Esophagus (tissue), 2 donors: Measurements from ENCODE around the gene ARL16. TPM values are rescaled to one million over a fixed set of nuclear protein-coding genes. Genes with fewer than 3 reads are reported as not detected.

Experiments
- H3K27ac ChIP-seq, 2 donors: one replicate each; pipeline ENCODE4 v1.5.1; 2013; ENCODE audit warnings: low read depth in 2 of 2, mild to moderate bottlenecking in 2 of 2, inconsistent platforms in 1 of 2, low read length in 1 of 2, moderate library complexity in 1 of 2
- H3K27me3 ChIP-seq, 2 donors: one replicate each; pipeline ENCODE4 v1.6.1; 2013; ENCODE audit warnings: low read length in 2 of 2, control low read depth in 1 of 2, mild to moderate bottlenecking in 1 of 2; ENCODE audit not compliant: insufficient read depth in 2 of 2, control insufficient read depth in 1 of 2
- H3K36me3 ChIP-seq, 2 donors: one replicate each; pipeline ENCODE4 v1.6.1; 2013; ENCODE audit warnings: low read length in 1 of 2; ENCODE audit not compliant: control insufficient read depth in 2 of 2, insufficient read depth in 2 of 2
- H3K4me1 ChIP-seq, 2 donors: one replicate each; pipeline ENCODE4 v1.6.1; 2013; ENCODE audit warnings: low read length in 1 of 2; ENCODE audit not compliant: control insufficient read depth in 2 of 2, insufficient read depth in 2 of 2
- H3K4me3 ChIP-seq, 2 donors: one replicate each; pipeline ENCODE4 v1.5.1; 2013; ENCODE audit warnings: low read length in 2 of 2, mild to moderate bottlenecking in 2 of 2, low read depth in 1 of 2, moderate library complexity in 1 of 2
- H3K9me3 ChIP-seq, 2 donors: one replicate each; pipeline ENCODE4 v1.6.1; 2013; ENCODE audit warnings: mild to moderate bottlenecking in 2 of 2, low read depth in 1 of 2, low read length in 1 of 2, moderate library complexity in 1 of 2; ENCODE audit not compliant: control insufficient read depth in 2 of 2, insufficient read depth in 1 of 2
- WGBS, 2 donors: extraction: QIAGEN DNeasy Blood & Tissue Kit; methylation state at CpG; one replicate each; pipeline ENCODE4 v1.1.7; 2013; 5-methylcytosine and 5-hydroxymethylcytosine counted together
- polyA plus RNA-seq, 2 donors: library from polyadenylated mRNA; stranded (reverse); fragments of 200-250 nt; gene quantifications; one replicate each; pipeline ENCODE4 v1.2.3, GENCODE V29; 2013
- donor health status: healthy with polysubstance abuse.
- donor health status: Bipolar disorder and iron deficiency.

Gene ARL16
- polyA plus RNA-seq, 2 donors = 36.2 to 53.9 TPM

GRCh38 chr17:81640011-81640410 is 43.6 kb downstream of the ARL16 start:
- no peak overlapping the region for H3K27ac ChIP-seq
- peaks cover 0 to 5% of the 10 kb centered on the region in 2 donors for H3K4me1 ChIP-seq
- H3K4me3 ChIP-seq = no peak overlapping the region
- H3K9me3 ChIP-seq = no peaks in the 10 kb centered on the region
- no peaks in the 10 kb centered on the region for H3K27me3 ChIP-seq
- no peaks in the 10 kb centered on the region for H3K36me3 ChIP-seq
- WGBS, 2 donors = 92 to 93% methylated on average over 9 of the region's 9 CpGs

- Histone ChIP-seq H3K36me3 (no peaks in the 10 kb centered on the region), H3K4me1 (peaks cover 0 to 7% of the 10 kb centered on the region in 2 donors), H3K27me3 (no peaks in the 10 kb centered on the region), H3K9me3 (no peaks in the 10 kb centered on the region), H3K4me3 (no peak overlapping the region), H3K27ac (no peak overlapping the region)
- WGBS, 2 donors = 76 to 81% methylated on average over 4 of the region's 4 CpGs
These were observed 44.9 kb downstream of the ARL16 start for GRCh38 chr17:81638683-81639082.

- no peaks in the 10 kb centered on the region for H3K27me3 ChIP-seq
- H3K9me3 ChIP-seq = no peaks in the 10 kb centered on the region
- peak within 1 kb of the TSS; percentile 96 to 97 for H3K27ac ChIP-seq
- H3K36me3 ChIP-seq = no peaks in the 10 kb centered on the region
- peak within 1 kb of the TSS; percentile 76 to 96 for H3K4me3 ChIP-seq
- peaks cover 0 to 3% of the 10 kb centered on the region in 2 donors for H3K4me1 ChIP-seq
- WGBS, 2 donors = 0 to 1% methylated on average over 66 to 77 of the region's 77 CpGs
These were observed 46.9 kb downstream of the ARL16 start, which contains the start of the genes NPLOC4 and TSPAN10 for GRCh38 chr17:81636505-81637288. Gene NPLOC4 (minus strand): TSS chr17:81637112. CDS start chr17:81636930, 182 bp downstream. Gene TSPAN10 (plus strand): TSS chr17:81637196. CDS start chr17:81642413, 5,217 bp downstream.

- WGBS, 2 donors = 26 to 37% methylated on average over 18 of the region's 18 CpGs
- Histone ChIP-seq H3K9me3 (no peaks in the 10 kb centered on the region), H3K4me1 (peaks cover 0 to 3% of the 10 kb centered on the region in 2 donors), H3K36me3 (no peaks in the 10 kb centered on the region), H3K4me3 (peak overlapping the region; percentile 76 to 96), H3K27me3 (no peaks in the 10 kb centered on the region), H3K27ac (peak overlapping the region; percentile 96 to 97)
These were observed 47.6 kb downstream of the ARL16 start for GRCh38 chr17:81635973-81636504.

GRCh38 chr17:81635431-81635830 is 48.2 kb downstream of the ARL16 start:
- Histone ChIP-seq H3K4me1 (peaks cover 0 to 3% of the 10 kb centered on the region in 2 donors), H3K36me3 (no peaks in the 10 kb centered on the region), H3K27ac (peak overlapping the region; percentile 66 to 97), H3K27me3 (no peaks in the 10 kb centered on the region), H3K4me3 (peak overlapping the region in 1 of 2 donors; percentile 96), H3K9me3 (no peaks in the 10 kb centered on the region)
- 50 to 63% methylated on average over 5 of the region's 5 CpGs for WGBS, 2 donors

- 74 to 83% methylated on average over 7 of the region's 7 CpGs for WGBS, 2 donors
- peaks cover 4 to 7% of the 10 kb centered on the region in 2 donors for H3K36me3 ChIP-seq
- no peaks in the 10 kb centered on the region for H3K9me3 ChIP-seq
- H3K4me1 ChIP-seq = peaks cover 0 to 3% of the 10 kb centered on the region in 2 donors
- no peak overlapping the region for H3K4me3 ChIP-seq
- peak overlapping the region in 1 of 2 donors; percentile 7 for H3K27ac ChIP-seq
- no peaks in the 10 kb centered on the region for H3K27me3 ChIP-seq
These were observed 52.1 kb downstream of the ARL16 start for GRCh38 chr17:81631482-81631881.

Other genes starting within 250 kb of the ARL16 start
- gene ACTG1, start 171.0 kb downstream of the ARL16 start, polyA plus RNA-seq = 1,000 to 10,000 TPM; 1,763 to 5,708 TPM
- 1 to 10 TPM in 1 of 2 donors, under 1 TPM in 1; 0.54 to 2.0 TPM for gene FSCN2, start 155.4 kb downstream of the ARL16 start, polyA plus RNA-seq
- 10 to 100 TPM; 17.3 to 27.1 TPM for gene FAAP100, start 131.4 kb downstream of the ARL16 start, polyA plus RNA-seq
- gene NPLOC4, start 46.7 kb downstream of the ARL16 start, polyA plus RNA-seq = 10 to 100 TPM; 30.6 to 38.8 TPM
- 1 to 10 TPM in 1 of 2 donors, under 1 TPM in 1; 0.56 to 1.7 TPM for gene TSPAN10, start 46.6 kb downstream of the ARL16 start, polyA plus RNA-seq
- gene PDE6G, start 27.3 kb downstream of the ARL16 start, polyA plus RNA-seq = under 1 TPM; 0.12 to 0.33 TPM
- 10 to 100 TPM; 38.1 to 46.1 TPM for gene OXLD1, start 17.2 kb downstream of the ARL16 start, polyA plus RNA-seq
- gene CCDC137, start 17.1 kb downstream of the ARL16 start, polyA plus RNA-seq = 10 to 100 TPM; 22.2 to 33.0 TPM
- 100 to 1,000 TPM in 1 of 2 donors, 10 to 100 TPM in 1; 83.6 to 131 TPM for gene HGS, start 214 bp upstream of the ARL16 start, polyA plus RNA-seq
- 100 to 1,000 TPM; 136 to 173 TPM for gene MRPL12, start 19.6 kb upstream of the ARL16 start, polyA plus RNA-seq
- 10 to 100 TPM; 40.5 to 42.4 TPM for gene SLC25A10, start 28.5 kb upstream of the ARL16 start, polyA plus RNA-seq
- gene GCGR, start 120.4 kb upstream of the ARL16 start, polyA plus RNA-seq = under 1 TPM; 0.11 to 0.14 TPM
- 10 to 100 TPM; 24.7 to 32.3 TPM for gene MCRIP1, start 149.5 kb upstream of the ARL16 start, polyA plus RNA-seq
- gene PPP1R27, start 151.3 kb upstream of the ARL16 start, polyA plus RNA-seq = under 1 TPM; 0.25 to 0.98 TPM
- 100 to 1,000 TPM; 582 to 595 TPM for gene P4HB, start 176.7 kb upstream of the ARL16 start, polyA plus RNA-seq
- gene ARHGDIA, start 187.5 kb upstream of the ARL16 start, polyA plus RNA-seq = 100 to 1,000 TPM; 201 to 209 TPM
- gene ALYREF, start 207.8 kb upstream of the ARL16 start, polyA plus RNA-seq = 10 to 100 TPM; 16.3 to 61.0 TPM
- gene ANAPC11, start 207.9 kb upstream of the ARL16 start, polyA plus RNA-seq = 100 to 1,000 TPM; 127 to 187 TPM
- gene NPB, start 218.4 kb upstream of the ARL16 start, polyA plus RNA-seq = under 1 TPM; 0.33 to 0.49 TPM
- gene PCYT2, start 227.6 kb upstream of the ARL16 start, polyA plus RNA-seq = 10 to 100 TPM; 23.1 to 46.5 TPM
- gene SIRT7, start 234.4 kb upstream of the ARL16 start, polyA plus RNA-seq = 10 to 100 TPM; 64.9 to 84.0 TPM
- gene MAFG, start 243.9 kb upstream of the ARL16 start, polyA plus RNA-seq = 10 to 100 TPM; 10.3 to 11.9 TPM